Measurements from ENCODE around the gene ZNF165. TPM values are rescaled to one million over a fixed set of nuclear protein-coding genes. Genes with fewer than 3 reads are reported as not detected.
"Not testable (repeated sequence)": the region's sequence is repeated elsewhere in the genome, so short reads cannot be mapped to it uniquely, and the experiment has no call there.

ZNF165 gene
- total RNA-seq, 4 donors from 2014 or later: 0.40 to 1.1 (median 0.66) TPM

- Histone ChIP-seq H3K27me3 (no peaks in the 10 kb centered on the region), H3K27ac (replicated peaks in 1 of 4) (no peak overlapping the region), H3K4me3 (no peak overlapping the region), H3K36me3 (peaks cover 0 to 20% (median 3%) of the 10 kb centered on the region in 4 donors), H3K4me1 (peaks cover 12% of the 10 kb centered on the region in 4 donors), H3K9me3 (no peaks in the 10 kb centered on the region)
- no peak for DNase-seq (ENCODE audit: extremely low spot score)
- intact Hi-C loops (cut with DNase I): loop anchor here (5.0 to 10.0 kb wide), 3 partner anchors 49 to 1918 kb away; no protein-coding TSS in a partner anchor
- no peak for TF ChIP-seq CTCF (IDR thresholded peaks at IDR 0.05)
- no peak for TF ChIP-seq EP300 (IDR thresholded peaks at IDR 0.05)
- TF ChIP-seq POLR2A (IDR thresholded peaks at IDR 0.05; ENCODE audit: low read depth): no peak
- TF ChIP-seq POLR2AphosphoS5 (IDR thresholded peaks at IDR 0.05): no peak
Observed at GRCh38 chr6:28082939-28083338, 2.6 kb downstream of the ZNF165 start.

GRCh38 chr6:28089054-28089453, 8.7 kb downstream of the ZNF165 start:
- Histone ChIP-seq H3K27me3 (no peaks in the 10 kb centered on the region), H3K27ac (replicated peaks in 1 of 4) (no peak overlapping the region), H3K36me3 (peaks cover 0 to 28% (median 10%) of the 10 kb centered on the region in 4 donors), H3K4me1 (no peaks in the 10 kb centered on the region), H3K4me3 (no peak overlapping the region), H3K9me3 (peaks cover 0 to 11% (median 10%) of the 10 kb centered on the region in 4 donors)
- 93% methylated on average over 5 of the region's 5 CpGs for WGBS
- DNase-seq (ENCODE audit: extremely low spot score): no peak
- TF ChIP-seq CTCF (IDR thresholded peaks at IDR 0.05): no peak
- TF ChIP-seq EP300 (IDR thresholded peaks at IDR 0.05): no peak
- TF ChIP-seq POLR2AphosphoS5 (IDR thresholded peaks at IDR 0.05): no peak
- TF ChIP-seq POLR2A (IDR thresholded peaks at IDR 0.05; ENCODE audit: low read depth): no peak
- intact Hi-C loops (cut with DNase I): loop anchor here (10.0 kb wide), 1 partner anchor 1924 kb away; no protein-coding TSS in a partner anchor

GRCh38 chr6:28090917-28091586, 10.7 kb downstream of the ZNF165 start:
- Histone ChIP-seq H3K36me3 (peaks cover 0 to 22% (median 7%) of the 10 kb centered on the region in 4 donors), H3K9me3 (peaks cover 0 to 11% (median 10%) of the 10 kb centered on the region in 4 donors), H3K4me1 (no peaks in the 10 kb centered on the region), H3K27me3 (no peaks in the 10 kb centered on the region), H3K27ac (replicated peaks in 1 of 4) (no peak overlapping the region), H3K4me3 (peak overlapping the region; percentile 39 to 53 (median 44))
- 16% methylated on average over 30 of the region's 33 CpGs for WGBS
- no peak for DNase-seq (ENCODE audit: extremely low spot score)
- TF ChIP-seq EP300 (IDR thresholded peaks at IDR 0.05) (no peak), POLR2A (IDR thresholded peaks at IDR 0.05; ENCODE audit: low read depth) (no peak), CTCF (IDR thresholded peaks at IDR 0.05) (no peak), POLR2AphosphoS5 (IDR thresholded peaks at IDR 0.05) (no peak)
- intact Hi-C loops (cut with DNase I): no loop called here

GRCh38 chr6:28102222-28102621, 21.9 kb downstream of the ZNF165 start:
- DNase-seq (ENCODE audit: extremely low spot score); H3K4me1 ChIP-seq; H3K36me3 ChIP-seq; H3K4me3 ChIP-seq; intact Hi-C loops (cut with DNase I); H3K27me3 ChIP-seq; H3K27ac ChIP-seq (replicated peaks in 1 of 4); H3K9me3 ChIP-seq: not testable (repeated sequence)
- 80% methylated on average over 7 of the region's 7 CpGs for WGBS

GRCh38 chr6:28102699-28103098, 22.3 kb downstream of the ZNF165 start:
- H3K27me3 ChIP-seq; intact Hi-C loops (cut with DNase I); H3K4me3 ChIP-seq; H3K27ac ChIP-seq (replicated peaks in 1 of 4); H3K9me3 ChIP-seq; H3K4me1 ChIP-seq; DNase-seq (ENCODE audit: extremely low spot score); H3K36me3 ChIP-seq: not testable (repeated sequence)
